A549 (cell line): ENCODE measurements around the gene HAUS6.

ENCODE experiments used
- BHLHE40 ChIP-seq: IDR thresholded peaks from 2 replicates; pipeline ENCODE4 v1.6.1; 2012; ENCODE audit warnings: low read depth, low read length, inconsistent platforms
- CEBPB ChIP-seq, 2 experiments: fragments of >200 bp in 1 of 2; sonication (Bioruptor Twin) in 1 of 2; formaldehyde crosslinking in 1 of 2; IDR thresholded peaks; 2 replicates each; pipeline ENCODE4 v1.6.1; 2012 to 2016
- CTCF ChIP-seq: fragments of >200 bp; sonication (Bioruptor Twin); formaldehyde crosslinking; IDR thresholded peaks from 3 replicates; pipeline ENCODE4 v1.5.1; 2016
- EP300 ChIP-seq, 2 experiments: fragments of >200 bp; sonication (Bioruptor Twin); formaldehyde crosslinking; IDR thresholded peaks; 2 replicates in 1 of 2; 3 replicates in 1 of 2; pipeline ENCODE4 v1.6.1; 2016 to 2017
- HES2 ChIP-seq: fragments of >200 bp; sonication (Bioruptor Twin); formaldehyde crosslinking; IDR thresholded peaks from 2 replicates; pipeline ENCODE4 v1.6.1; 2016
- PHF8 ChIP-seq: fragments of 200-600 bp; sonication (generic); IDR thresholded peaks from 2 replicates; pipeline ENCODE4 v1.6.1; 2016; ENCODE audit warnings: low read depth, mild to moderate bottlenecking, antibody characterized with exemption, moderate library complexity, borderline replicate concordance
- POLR2A ChIP-seq: IDR thresholded peaks from 2 replicates; pipeline ENCODE4 v1.6.1; 2012; ENCODE audit warnings: mild to moderate bottlenecking, low read length

- TF ChIP-seq CTCF (no peak), CEBPB (IDR thresholded peaks at IDR 0.05) (no peak), POLR2A (no peak), HES2 (no peak), PHF8 (no peak), EP300 (IDR thresholded peaks at IDR 0.05) (no peak), BHLHE40 (no peak)
These were observed 13.5 kb upstream of the HAUS6 start for GRCh38 chr9:19116107-19116790.
